H1 (cell line): ENCODE data around the gene C19orf73. TPM values are rescaled to one million over a fixed set of nuclear protein-coding genes. Genes with fewer than 3 reads are reported as not detected.
A peak's percentile ranks its signal among the peaks of the same experiment; 100 is the strongest.

Experiments
- CTCF ChIA-PET: fragments of 300-600 bp; sonication (Branson Sonifier 250); formaldehyde crosslinking; loops from one replicate; lab custom pipeline; 2021; ENCODE audit not compliant: partially characterized antibody; lab: Charles Lee
- POLR2A ChIA-PET: fragments of 300-600 bp; sonication (Branson Sonifier 250); formaldehyde crosslinking; loops from one replicate; lab custom pipeline; 2021; ENCODE audit warnings: inconsistent platforms; ENCODE audit not compliant: partially characterized antibody; lab: Charles Lee
- DNase-seq, 2 experiments: peaks; one replicate each; pipeline versions ENCODE4 v3.0.0 to v3.0.0-alpha.2; 2010 to 2022; ENCODE audit warnings: low spot score in 2 of 2, low read depth in 1 of 2, mixed read lengths in 1 of 2
- FAIRE-seq: peaks from 2 replicates; lab custom pipeline; 2011; peaks lifted over from hg19 to GRCh38; lab: Jason Lieb, UNC
- H2AFZ ChIP-seq: 2 replicates; pipeline ENCODE4 v1.8.1; 2012; ENCODE audit warnings: low read length, inconsistent platforms
- H2AK5ac ChIP-seq: 2 replicates; pipeline ENCODE4 v1.6.1; 2013; ENCODE audit warnings: low read depth, low read length
- H2BK120ac ChIP-seq: replicated peaks from 2 replicates; pipeline ENCODE3; 2013; ENCODE audit warnings: low read depth, low read length, inconsistent platforms
- H2BK12ac ChIP-seq: 2 replicates; pipeline ENCODE4 v1.6.1; 2013; ENCODE audit warnings: low read depth, low read length
- H2BK15ac ChIP-seq: 2 replicates; pipeline ENCODE4 v1.6.1; 2013; ENCODE audit warnings: low read length
- H2BK20ac ChIP-seq: 2 replicates; pipeline ENCODE4 v1.6.1; 2013; ENCODE audit warnings: low read length
- H2BK5ac ChIP-seq: 2 replicates; pipeline ENCODE4 v1.6.1; 2013; ENCODE audit warnings: low read depth, low read length
- H3K14ac ChIP-seq: 2 replicates; pipeline ENCODE4 v1.6.1; 2013; ENCODE audit warnings: inconsistent platforms; ENCODE audit not compliant: insufficient read length
- H3K18ac ChIP-seq: 2 replicates; pipeline ENCODE4 v1.6.1; 2013; ENCODE audit warnings: low read length; ENCODE audit errors: extremely low read depth
- H3K23ac ChIP-seq: 2 replicates; pipeline ENCODE4 v1.6.1; 2013; ENCODE audit warnings: inconsistent platforms; ENCODE audit not compliant: insufficient read length
- H3K23me2 ChIP-seq: 2 replicates; pipeline ENCODE4 v1.6.1; 2013; ENCODE audit warnings: low read depth, low read length
- H3K27ac ChIP-seq: 2 replicates; pipeline ENCODE4 v1.6.1; 2011; ENCODE audit warnings: low read depth, low read length, inconsistent platforms
- H3K27me3 ChIP-seq, 4 experiments: replicated peaks in 1 of 4; 1 replicate in 1 of 4; 2 replicates in 3 of 4; pipeline versions ENCODE4 v1.6.1 to v1.8.1; 2011 to 2013; ENCODE audit warnings: low read length in 3 of 4, mild to moderate bottlenecking in 3 of 4, inconsistent platforms in 2 of 4, mixed read lengths in 2 of 4, moderate library complexity in 1 of 4; ENCODE audit not compliant: control insufficient read depth in 3 of 4, insufficient read depth in 3 of 4; ENCODE audit errors: extremely low read depth in 1 of 4
- H3K36me3 ChIP-seq, 4 experiments: 2 replicates each; pipeline versions ENCODE4 v1.6.1 to v1.8.1; 2011 to 2013; ENCODE audit warnings: mild to moderate bottlenecking in 4 of 4, low read length in 3 of 4, moderate library complexity in 2 of 4, control low read depth in 1 of 4, inconsistent platforms in 1 of 4; ENCODE audit not compliant: insufficient read depth in 4 of 4, control insufficient read depth in 2 of 4
- H3K4ac ChIP-seq: replicated peaks from 2 replicates; pipeline ENCODE3; 2013; ENCODE audit warnings: low read length, low read depth, mixed read lengths, inconsistent platforms; ENCODE audit not compliant: insufficient read length
- H3K4me1 ChIP-seq, 4 experiments: replicated peaks in 1 of 4; 1 replicate in 1 of 4; 2 replicates in 3 of 4; pipeline versions ENCODE4 v1.6.1 to v1.8.1; 2011 to 2013; ENCODE audit warnings: low read length in 3 of 4, inconsistent platforms in 2 of 4, mixed read lengths in 1 of 4; ENCODE audit not compliant: insufficient read depth in 4 of 4, control insufficient read depth in 3 of 4
- H3K4me2 ChIP-seq, 2 experiments: 2 replicates each; pipeline versions ENCODE4 v1.6.1 to v1.8.1; 2011 to 2013; ENCODE audit warnings: low read depth in 2 of 2, low read length in 2 of 2, control low read depth in 1 of 2, inconsistent platforms in 1 of 2, mild to moderate bottlenecking in 1 of 2; ENCODE audit not compliant: insufficient read depth in 1 of 2
- H3K4me3 ChIP-seq, 4 experiments: fragments of 200-600, 300-600 bp in 1 of 4; sonication (generic), shearing (Covaris generic), sonication (Bioruptor Twin) in 1 of 4; 2 replicates each; pipeline versions ENCODE4 v1.5.1 to v1.8.1; 2011 to 2016; ENCODE audit warnings: low read length in 4 of 4, low read depth in 3 of 4, control low read depth in 2 of 4, inconsistent platforms in 2 of 4, mild to moderate bottlenecking in 2 of 4, mixed read lengths in 1 of 4, moderate library complexity in 1 of 4; ENCODE audit not compliant: insufficient read depth in 2 of 4; ENCODE audit errors: extremely low read depth in 1 of 4
- H3K56ac ChIP-seq: replicated peaks from 2 replicates; pipeline ENCODE3; 2013; ENCODE audit warnings: low read depth, mild to moderate bottlenecking, mixed read lengths, low read length, inconsistent platforms; ENCODE audit not compliant: insufficient read length
- H3K79me1 ChIP-seq: 2 replicates; pipeline ENCODE4 v1.6.1; 2013; ENCODE audit warnings: low read depth, low read length, control low read depth
- H3K79me2 ChIP-seq, 2 experiments: 2 replicates each; pipeline versions ENCODE4 v1.6.1 to v1.8.1; 2012 to 2013; ENCODE audit warnings: low read length in 2 of 2, mild to moderate bottlenecking in 2 of 2, inconsistent platforms in 1 of 2; ENCODE audit not compliant: insufficient read depth in 2 of 2, control insufficient read depth in 1 of 2
- H3K9ac ChIP-seq, 4 experiments: replicated peaks in 1 of 4; 1 replicate in 1 of 4; 2 replicates in 3 of 4; pipeline versions ENCODE4 v1.6.1 to v1.8.1; 2011 to 2013; ENCODE audit warnings: low read depth in 3 of 4, low read length in 3 of 4, control low read depth in 2 of 4, mild to moderate bottlenecking in 2 of 4, moderate library complexity in 2 of 4, inconsistent platforms in 1 of 4; ENCODE audit errors: extremely low read depth in 1 of 4
- H3K9me3 ChIP-seq, 2 experiments: 2 replicates each; pipeline versions ENCODE4 v1.6.1 to v1.8.1; 2012 to 2013; ENCODE audit warnings: mild to moderate bottlenecking in 2 of 2, moderate library complexity in 2 of 2, control low read depth in 1 of 2, inconsistent platforms in 1 of 2, low read depth in 1 of 2, low read length in 1 of 2, mixed read lengths in 1 of 2; ENCODE audit not compliant: insufficient read depth in 2 of 2
- H4K20me1 ChIP-seq, 2 experiments: replicated peaks in 1 of 2; 2 replicates each; pipeline versions ENCODE3 to v1.8.1; 2011 to 2013; ENCODE audit warnings: inconsistent platforms in 2 of 2, low read length in 2 of 2, mild to moderate bottlenecking in 1 of 2; ENCODE audit not compliant: insufficient read depth in 2 of 2, control insufficient read depth in 1 of 2
- H4K5ac ChIP-seq: 2 replicates; pipeline ENCODE4 v1.6.1; 2013; ENCODE audit warnings: low read length, low read depth, mixed read lengths, inconsistent platforms; ENCODE audit not compliant: insufficient read length
- H4K8ac ChIP-seq: 2 replicates; pipeline ENCODE4 v1.8.0; 2013; ENCODE audit warnings: mild to moderate bottlenecking, moderate library complexity, low read length, inconsistent platforms; ENCODE audit not compliant: insufficient read depth; ENCODE audit errors: extremely low read depth
- H4K91ac ChIP-seq: replicated peaks from 2 replicates; pipeline ENCODE3; 2013; ENCODE audit warnings: low read length, mixed read lengths, inconsistent platforms; ENCODE audit not compliant: insufficient read length
- CEBPB ChIP-seq: IDR thresholded peaks from 2 replicates; pipeline ENCODE4 v1.6.1; 2012; ENCODE audit warnings: low read depth, low read length
- EGR1 ChIP-seq: IDR thresholded peaks from 2 replicates; pipeline ENCODE4 v1.6.1; 2011; ENCODE audit warnings: low read depth, low read length, borderline replicate concordance
- MAFK ChIP-seq: IDR thresholded peaks from 2 replicates; pipeline ENCODE4 v1.6.1; 2012; ENCODE audit warnings: low read depth, mild to moderate bottlenecking, improper control_type of control experiment, low read length
- PHF8 ChIP-seq: fragments of 200-600 bp; sonication (generic); conservative IDR thresholded peaks from 2 replicates; pipeline ENCODE4 v1.7.1; 2012; ENCODE audit warnings: low read depth, mild to moderate bottlenecking, inconsistent platforms, low read length, moderate library complexity
- POU5F1 ChIP-seq: IDR thresholded peaks from 2 replicates; pipeline ENCODE4 v1.6.1; 2011; ENCODE audit warnings: low read depth, mild to moderate bottlenecking, low read length, moderate library complexity
- SIN3A ChIP-seq, 2 experiments: IDR thresholded peaks in 1 of 2; conservative IDR thresholded peaks in 1 of 2; 2 replicates each; pipeline ENCODE4 v1.6.1; 2011 to 2012; ENCODE audit warnings: low read length in 2 of 2, improper control_type of control experiment in 1 of 2, low read depth in 1 of 2, mild to moderate bottlenecking in 1 of 2
- SP4 ChIP-seq: IDR thresholded peaks from 2 replicates; pipeline ENCODE4 v1.6.1; 2012; ENCODE audit warnings: low read length, inconsistent platforms
- WGBS, 2 experiments: shearing (Covaris generic) in 1 of 2; methylation state at CpG; one replicate each; pipeline versions ENCODE4 v1.1.6 to v1.1.7; 2013 to 2015; ENCODE audit warnings: low lambda C conversion rate in 2 of 2, mixed read lengths in 2 of 2, inconsistent platforms in 1 of 2, low coverage in 1 of 2, missing lambda C conversion rate in 1 of 2; ENCODE audit not compliant: insufficient replicate concordance in 2 of 2, insufficient coverage in 1 of 2, insufficient read length in 1 of 2; ENCODE audit errors: extremely low coverage in 1 of 2, missing lambda C conversion rate in 1 of 2; 5-methylcytosine and 5-hydroxymethylcytosine counted together
- polyA plus RNA-seq, 7 experiments: library from polyadenylated mRNA; depleted of rRNA in 3 of 7; stranded (reverse) in 5 of 7; unstranded in 2 of 7; fragments of >200 nt in 5 of 7; fragments of 200-250 nt in 2 of 7; gene quantifications; 1 replicate in 5 of 7; 2 replicates in 1 of 7; 4 replicates in 1 of 7; pipeline versions ENCODE4 v1.2.1 to v1.2.3, GENCODE V29; 2011 to 2013; ENCODE audit warnings: missing spikeins in 2 of 7, mixed read lengths in 2 of 7
- total RNA-seq: library from RNA; stranded (reverse); fragmentation: NEBNext Ultra II Directional; extraction: Animal tissue kit (Norgen Biotek cat#: 25700); gene quantifications from 2 replicates; pipeline ENCODE4 v1.2.1, GENCODE V29; 2021
- TF ChIP-seq, protein P1 (sequence below): IDR thresholded peaks from 2 replicates; pipeline ENCODE4 v1.6.1; 2011; ENCODE audit warnings: low read depth, mild to moderate bottlenecking, low read length; ENCODE audit not compliant: insufficient read depth

C19orf73 gene
- total and polyA plus RNA-seq, 2 of the 8 experiments (the other 6 are each of a cell fraction or from before 2014, with no cell fraction given) = 2.5 to 4.6 TPM

DNA sequence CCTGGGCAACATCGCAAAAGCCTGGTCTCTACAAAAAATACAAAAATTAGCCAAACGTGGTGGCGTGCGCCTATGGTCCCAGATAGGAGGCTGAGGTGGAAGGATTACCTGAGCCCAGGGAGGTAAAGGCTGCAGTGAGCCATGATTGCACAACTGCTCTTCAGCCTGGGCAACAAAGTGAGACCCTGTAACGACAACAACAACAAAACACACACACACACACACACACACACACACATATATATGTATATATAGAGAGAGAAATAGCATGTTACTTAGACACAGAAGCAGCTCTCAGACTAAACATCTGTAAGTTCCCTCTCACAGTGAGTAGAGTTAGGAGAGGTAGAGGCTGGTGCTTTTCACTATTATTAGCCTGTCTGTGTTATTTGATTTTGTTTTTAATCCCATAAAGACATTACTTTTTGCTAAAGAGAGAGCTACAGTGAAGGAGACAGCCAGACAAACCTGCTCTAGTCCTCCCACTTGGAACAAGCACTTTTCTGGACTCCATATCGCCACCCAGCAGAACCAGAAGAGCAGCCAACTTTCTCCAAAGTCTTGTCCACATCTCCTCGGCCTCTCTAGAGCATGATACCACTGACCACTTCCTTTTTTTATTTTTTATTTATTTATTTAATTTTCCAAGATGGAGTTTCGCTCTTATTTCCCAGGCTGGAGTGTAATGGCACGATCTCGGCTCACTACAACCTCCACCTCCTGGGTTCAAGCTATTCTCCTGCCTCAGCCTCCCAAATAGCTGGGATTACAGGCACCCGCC, 7.5 kb downstream of the C19orf73 start:
- no peaks in the 10 kb centered on the region for H3K79me2 ChIP-seq
- ChIA-PET CTCF (interaction anchor here (0.7 to 2.9 kb wide), 8 partner anchors 13 to 97 kb away, joined by 3 to 20 read pairs (median 6); no protein-coding TSS in a partner anchor), POLR2A (interaction anchor here (0.7 to 7.8 kb wide), 7 partner anchors 10 to 51 kb away, joined by 3 to 67 read pairs (median 4); no protein-coding TSS in a partner anchor)
- DNase-seq (no peak), FAIRE-seq (no peak)
- H3K27ac ChIP-seq = no peak overlapping the region
- H3K79me1 ChIP-seq = 0 out of 2 replicates have a peak, but pooled peaks cover 2% of the 10 kb centered on the region
- no peak overlapping the region for H3K56ac ChIP-seq
- H3K4me2 ChIP-seq = no peak overlapping the region
- H3K36me3 ChIP-seq = peaks cover 11 to 30% (median 27%) of the 10 kb centered on the region in 4 experiments
- no peak overlapping the region for H2BK15ac ChIP-seq
- H3K23ac ChIP-seq = no peak overlapping the region
- H3K18ac ChIP-seq = no peak overlapping the region
- no peak overlapping the region for H2AFZ ChIP-seq
- H3K9ac ChIP-seq = no peak overlapping the region
- no peak overlapping the region for H2BK120ac ChIP-seq
- no peak overlapping the region for H4K5ac ChIP-seq
- no peak overlapping the region for H3K14ac ChIP-seq
- no peak overlapping the region for H2BK5ac ChIP-seq
- H2BK20ac ChIP-seq = no peak overlapping the region
- no peak overlapping the region for H2AK5ac ChIP-seq
- H3K4ac ChIP-seq = no peak overlapping the region
- TF ChIP-seq EGR1 (no peak), CEBPB (0 out of 2 replicates have a peak, but pooled peaks have one; percentile 24), SP4 (no peak), MAFK (no peak), POU5F1 (no peak), PHF8 (no peak), SIN3A (conservative IDR thresholded peaks at IDR 0.05 in 1 of 2, IDR thresholded peaks at IDR 0.05 in 1 of 2; ENCODE audit: low read depth in 1 of 2, low read length in 2 of 2) (no peak)
- TF ChIP-seq, protein P1, sequence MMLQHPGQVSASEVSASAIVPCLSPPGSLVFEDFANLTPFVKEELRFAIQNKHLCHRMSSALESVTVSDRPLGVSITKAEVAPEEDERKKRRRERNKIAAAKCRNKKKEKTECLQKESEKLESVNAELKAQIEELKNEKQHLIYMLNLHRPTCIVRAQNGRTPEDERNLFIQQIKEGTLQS = no peak
- peaks cover 11% of the 10 kb centered on the region for H3K23me2 ChIP-seq
- peaks cover 0 to 4% (median 0%) of the 10 kb centered on the region in 4 experiments; a peak in 2 of 7 replicates for H3K4me1 ChIP-seq
- peaks cover 14 to 18% of the 10 kb centered on the region in 2 experiments for H4K20me1 ChIP-seq
- H3K27me3 ChIP-seq = no peaks in the 10 kb centered on the region; a peak in 1 of 7 replicates
- H3K4me3 ChIP-seq = no peak overlapping the region
- WGBS, 2 experiments = 90% methylated on average over 11 of the region's 11 CpGs; no CpG with 5 or more reads in 1 of the 2 experiments
- H2BK12ac ChIP-seq = no peak overlapping the region
- no peak overlapping the region for H4K91ac ChIP-seq
- H4K8ac ChIP-seq = no peak overlapping the region
- H3K9me3 ChIP-seq = no peaks in the 10 kb centered on the region
